HS-27A (cell line): ENCODE measurements around the gene OR2Y1.
"Not testable (repeated sequence)": the region's sequence is repeated elsewhere in the genome, so short reads cannot be mapped to it uniquely, and the experiment has no call there.

Source experiments
- DNase-seq: peaks from one replicate; pipeline ENCODE4 v3.0.0-alpha.2; 2012; ENCODE audit warnings: low read depth, missing footprints

OR2Y1 gene

GRCh38 chr5:180739958-180740357, at the start of gene OR2Y1:
OR2Y1 (minus strand) TSS chr5:180740058; CDS start chr5:180740058, 0 bp downstream.
- no peak for DNase-seq

- not testable (repeated sequence) for DNase-seq
These were observed 49.0 kb upstream of the OR2Y1 start for GRCh38 chr5:180788651-180789410.

DNA sequence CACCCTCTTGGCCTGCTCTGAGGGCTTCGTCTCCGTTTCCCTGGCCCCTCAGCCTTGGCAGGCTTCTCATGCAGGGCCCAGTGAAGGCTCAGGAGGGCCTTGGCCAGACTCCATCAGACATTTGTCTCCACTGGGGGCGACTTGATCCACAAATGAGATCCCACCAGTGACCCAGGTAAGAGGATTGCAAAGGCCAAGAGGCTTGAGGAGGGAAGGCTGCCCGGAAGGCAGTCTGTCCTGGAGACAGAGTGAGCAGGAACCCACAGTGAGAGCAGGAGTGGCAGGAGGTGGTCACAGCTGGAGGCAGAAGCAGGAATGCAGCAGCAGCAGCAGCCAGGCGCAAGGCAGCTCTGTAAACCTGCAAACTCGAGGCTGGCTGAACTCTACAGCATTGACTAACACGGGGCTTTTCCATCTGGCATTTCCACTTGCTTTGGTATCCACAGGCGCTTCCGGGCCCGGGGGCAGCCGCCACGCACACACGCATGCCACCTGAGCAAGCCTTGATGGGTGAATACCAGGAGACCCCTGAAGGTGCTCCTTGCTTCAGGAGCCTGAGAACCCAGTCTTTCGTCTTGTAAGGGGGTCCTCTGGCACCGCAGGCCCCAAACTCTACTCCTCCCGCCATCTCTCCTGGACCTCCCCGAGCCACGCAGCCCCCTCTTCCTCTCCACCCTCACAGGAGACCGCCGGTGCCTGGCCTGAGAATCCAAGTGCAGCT, 48.0 kb upstream of the OR2Y1 start:
- DNase-seq: no peak

- no peak for DNase-seq
These were observed 46.9 kb upstream of the OR2Y1 start for GRCh38 chr5:180786531-180787398.

DNA sequence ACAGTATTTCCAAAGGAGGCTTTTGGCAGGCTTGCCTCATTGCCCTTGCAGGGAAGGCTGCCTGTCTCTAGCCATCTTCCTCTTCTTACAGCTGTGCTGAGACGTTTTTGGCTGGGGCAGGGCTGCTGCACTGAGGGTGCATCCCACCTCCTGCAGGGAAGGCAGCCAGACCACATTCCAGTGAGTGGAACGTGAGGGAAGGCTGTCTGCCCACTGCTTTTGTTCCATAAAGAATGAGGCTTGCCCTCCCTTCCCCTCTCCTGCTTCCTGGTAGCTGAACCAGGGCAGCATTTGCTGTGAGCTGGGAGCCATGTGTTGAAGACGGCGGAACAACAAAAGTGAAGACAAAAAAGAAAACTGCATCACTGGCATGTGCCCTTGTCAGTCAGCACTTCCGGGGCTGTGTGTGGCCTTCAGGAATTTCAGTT, 46.0 kb upstream of the OR2Y1 start:
- peak; percentile 31 for DNase-seq

DNA sequence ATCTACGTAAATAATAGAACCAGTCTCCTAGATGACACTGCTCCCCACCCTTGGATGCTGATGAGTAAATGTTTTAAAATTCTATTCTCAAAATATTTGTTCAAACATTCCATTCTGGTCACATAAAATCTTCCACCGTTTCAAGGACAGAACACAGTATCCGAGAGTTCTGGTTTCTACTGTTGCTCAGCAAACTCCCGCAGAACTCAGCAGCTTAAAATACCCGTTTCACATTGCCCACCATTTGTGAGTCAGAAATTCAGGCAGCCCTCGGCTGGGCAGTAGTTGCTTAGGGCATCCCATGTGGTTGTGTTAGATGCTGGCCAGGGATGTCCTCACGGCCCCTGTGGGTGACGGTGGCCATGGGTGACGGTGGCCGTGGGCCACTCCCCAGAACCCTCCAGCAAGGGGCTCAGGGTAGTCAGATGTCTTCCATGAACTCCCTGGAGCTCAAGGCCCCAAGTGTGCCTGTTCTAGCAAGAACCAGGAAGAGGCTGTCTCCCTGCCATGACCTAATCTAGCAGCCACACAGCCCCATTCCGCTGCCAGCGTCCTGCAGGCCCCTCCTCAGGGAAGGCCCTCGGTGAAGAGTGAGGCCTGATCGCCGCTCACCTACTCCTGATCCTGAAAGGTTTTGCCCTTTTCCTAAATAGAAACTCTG, 45.4 kb upstream of the OR2Y1 start:
- peak; percentile 46 for DNase-seq

GRCh38 chr5:180784497-180785097, 44.7 kb upstream of the OR2Y1 start:
- peak; percentile 35 for DNase-seq

DNA sequence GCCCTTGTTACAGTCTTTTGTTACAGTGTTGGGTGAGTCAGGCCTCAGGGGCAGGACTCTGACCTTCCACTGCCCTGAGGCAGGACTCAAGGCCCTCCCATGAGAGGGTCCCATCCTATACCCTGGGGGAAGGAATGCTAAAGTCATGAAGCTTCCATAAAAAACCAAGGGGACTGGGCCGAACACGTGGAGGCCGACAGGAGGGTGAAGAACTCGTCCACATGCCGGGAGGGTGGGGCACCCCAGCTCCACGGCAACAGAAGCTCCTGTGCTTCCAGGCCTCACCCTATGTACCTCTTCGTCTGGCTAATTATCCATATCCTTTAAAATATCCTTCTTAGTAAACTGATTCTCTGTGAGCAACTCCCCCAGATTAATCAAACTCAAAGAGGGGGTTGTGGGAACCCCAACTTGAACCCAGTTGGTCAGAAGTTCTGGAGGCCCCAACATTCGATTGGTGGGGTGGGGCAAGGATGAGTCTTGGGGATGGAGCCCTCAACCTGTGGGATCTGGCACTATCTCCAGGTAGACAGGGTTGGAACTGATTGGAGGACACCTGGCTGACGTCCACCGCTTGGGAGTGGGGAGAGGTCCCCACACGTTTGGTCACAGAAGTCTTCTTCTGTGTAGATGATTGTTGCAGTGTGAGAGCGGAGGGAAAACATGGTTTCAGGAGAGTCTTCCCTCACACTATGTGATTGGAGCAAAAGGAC, 43.6 kb upstream of the OR2Y1 start:
- no peak for DNase-seq

- DNase-seq: no peak
These were observed 42.9 kb upstream of the OR2Y1 start for GRCh38 chr5:180782748-180783147.

GRCh38 chr5:180781900-180782326, 42.1 kb upstream of the OR2Y1 start:
- not testable (repeated sequence) for DNase-seq

- no peak for DNase-seq
These were observed 40.2 kb upstream of the OR2Y1 start for GRCh38 chr5:180779985-180780610.

GRCh38 chr5:180777475-180777874, 37.6 kb upstream of the OR2Y1 start:
- DNase-seq: no peak

DNA sequence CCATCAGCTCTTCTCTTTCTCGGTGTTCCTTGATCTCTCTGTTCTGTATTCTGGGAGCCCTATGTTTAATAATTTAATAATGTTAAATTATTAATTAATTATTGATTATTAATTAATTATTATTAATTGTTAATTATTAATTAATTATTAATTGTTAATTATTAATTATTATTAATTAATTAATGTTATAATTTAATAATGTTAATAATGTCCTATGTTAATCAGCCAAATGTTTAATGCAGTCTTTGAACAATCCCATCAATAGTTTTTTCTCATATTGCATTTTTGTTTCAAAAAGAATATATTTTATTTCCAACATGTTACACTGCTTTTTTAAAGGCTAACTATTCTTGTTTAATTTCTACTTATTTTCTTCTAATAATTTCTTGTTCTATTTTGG, 36.5 kb upstream of the OR2Y1 start:
- DNase-seq: no peak

DNA sequence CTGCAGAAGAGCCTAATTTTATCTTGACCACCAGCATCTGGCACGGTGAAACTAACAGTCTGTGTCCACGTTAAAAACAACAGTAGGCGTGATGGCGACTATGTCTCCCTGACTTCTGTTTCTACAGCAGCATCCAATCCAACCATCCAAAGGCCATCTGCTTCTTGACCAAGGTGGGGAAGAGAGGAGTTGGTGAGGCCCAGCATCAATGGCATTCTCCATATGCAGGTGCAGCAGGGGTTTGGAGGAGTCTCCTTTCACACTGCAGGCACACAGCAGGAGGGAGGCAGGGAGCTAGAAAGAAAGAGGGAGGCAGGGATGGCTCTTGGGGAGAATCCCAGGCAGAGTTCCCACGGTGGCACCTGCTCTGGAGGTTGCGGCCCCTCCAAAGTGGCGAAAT, 35.8 kb upstream of the OR2Y1 start:
- DNase-seq: no peak

GRCh38 chr5:180771839-180772238, 32.0 kb upstream of the OR2Y1 start:
- no peak for DNase-seq

DNA sequence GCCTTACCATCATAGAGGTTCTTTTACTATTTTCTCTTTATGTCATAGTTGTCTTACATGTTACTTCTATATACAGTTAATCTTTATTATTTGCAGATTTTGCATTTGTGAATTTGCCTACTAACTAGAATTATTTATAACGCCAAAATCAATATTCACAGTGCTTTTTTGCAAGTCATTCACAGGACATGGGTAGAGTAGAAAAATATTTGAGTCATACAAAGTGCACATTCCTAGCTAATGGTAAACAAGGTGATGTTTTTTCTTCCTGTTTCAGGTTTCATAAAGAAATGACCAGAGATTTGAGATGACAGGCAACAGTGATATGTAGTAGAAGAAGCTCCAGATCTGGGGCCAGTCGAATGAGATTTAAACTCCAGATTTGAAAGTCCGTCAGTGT, 30.0 kb upstream of the OR2Y1 start:
- no peak for DNase-seq

- DNase-seq: no peak
These were observed 15.7 kb upstream of the OR2Y1 start for GRCh38 chr5:180755601-180756000.

DNA sequence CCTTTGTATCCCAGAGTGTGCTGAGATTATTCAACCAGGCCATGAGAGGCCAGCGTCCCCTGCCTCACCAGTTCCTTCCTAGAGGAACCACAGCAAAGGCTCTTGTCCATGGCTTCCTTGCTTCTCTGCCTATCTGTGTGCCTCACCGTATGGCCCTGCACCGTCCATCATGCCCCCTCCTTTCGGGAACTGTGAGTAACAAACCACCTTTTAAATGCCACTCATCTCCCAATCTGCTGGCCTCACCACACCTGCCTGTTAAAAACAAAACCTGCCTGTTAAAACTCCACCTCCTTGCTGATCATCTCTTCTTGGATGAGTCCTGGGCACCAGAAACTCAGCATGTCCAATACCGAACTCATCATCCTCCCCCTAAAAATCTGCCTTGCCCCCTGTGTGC, 4.4 kb upstream of the OR2Y1 start:
- no peak for DNase-seq

DNA sequence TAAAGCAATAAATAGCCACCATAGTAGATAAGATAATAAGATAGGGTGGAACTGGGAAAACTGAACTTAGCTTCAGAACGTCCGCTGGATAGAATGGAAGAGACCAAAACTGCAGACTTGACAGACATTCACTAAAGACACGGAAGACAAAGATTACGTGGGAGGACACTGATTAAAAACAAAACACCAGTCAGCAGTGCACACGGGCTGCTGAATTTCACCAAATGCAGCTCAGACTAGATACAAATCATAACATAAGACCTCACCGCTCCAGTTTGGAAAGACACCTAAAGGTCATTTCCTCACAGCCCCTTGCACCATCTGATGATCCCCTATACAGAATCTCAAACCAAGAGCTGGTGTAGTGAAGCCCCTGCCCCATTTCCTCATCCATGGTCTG, 2.9 kb upstream of the OR2Y1 start:
- DNase-seq: no peak

DNA sequence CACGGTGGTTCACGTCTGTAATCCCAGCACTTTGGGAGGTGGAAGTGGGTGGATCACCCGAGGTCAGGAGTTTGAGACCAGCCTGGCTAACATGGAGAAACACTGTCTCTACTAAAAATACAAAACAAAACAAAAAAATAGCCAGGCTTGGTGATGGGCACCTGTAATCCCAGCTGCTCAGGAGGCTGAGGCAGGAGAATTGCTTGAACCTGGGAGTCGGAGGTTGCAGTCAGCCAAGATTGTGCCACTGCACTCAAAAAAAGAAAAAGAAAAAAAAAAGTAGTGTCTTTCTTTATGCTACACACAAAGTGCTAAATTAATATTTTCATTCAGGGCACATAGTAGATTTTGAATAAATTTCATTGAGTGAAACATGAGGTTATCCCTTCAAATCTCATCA, 1.1 kb upstream of the OR2Y1 start:
- DNase-seq: not testable (repeated sequence)
